HG03097 (cell line): ENCODE data around the gene ATP13A1.
"Not testable (repeated sequence)": the region's sequence is repeated elsewhere in the genome, so short reads cannot be mapped to it uniquely, and the experiment has no call there.

Experiments used
- ATAC-seq: cut with Tn5 transposase; IDR thresholded peaks from one replicate; pipeline ENCODE4 v1.9.1; 2021; ENCODE audit not compliant: unreplicated experiment, low FRiP score

ATP13A1 gene

DNA sequence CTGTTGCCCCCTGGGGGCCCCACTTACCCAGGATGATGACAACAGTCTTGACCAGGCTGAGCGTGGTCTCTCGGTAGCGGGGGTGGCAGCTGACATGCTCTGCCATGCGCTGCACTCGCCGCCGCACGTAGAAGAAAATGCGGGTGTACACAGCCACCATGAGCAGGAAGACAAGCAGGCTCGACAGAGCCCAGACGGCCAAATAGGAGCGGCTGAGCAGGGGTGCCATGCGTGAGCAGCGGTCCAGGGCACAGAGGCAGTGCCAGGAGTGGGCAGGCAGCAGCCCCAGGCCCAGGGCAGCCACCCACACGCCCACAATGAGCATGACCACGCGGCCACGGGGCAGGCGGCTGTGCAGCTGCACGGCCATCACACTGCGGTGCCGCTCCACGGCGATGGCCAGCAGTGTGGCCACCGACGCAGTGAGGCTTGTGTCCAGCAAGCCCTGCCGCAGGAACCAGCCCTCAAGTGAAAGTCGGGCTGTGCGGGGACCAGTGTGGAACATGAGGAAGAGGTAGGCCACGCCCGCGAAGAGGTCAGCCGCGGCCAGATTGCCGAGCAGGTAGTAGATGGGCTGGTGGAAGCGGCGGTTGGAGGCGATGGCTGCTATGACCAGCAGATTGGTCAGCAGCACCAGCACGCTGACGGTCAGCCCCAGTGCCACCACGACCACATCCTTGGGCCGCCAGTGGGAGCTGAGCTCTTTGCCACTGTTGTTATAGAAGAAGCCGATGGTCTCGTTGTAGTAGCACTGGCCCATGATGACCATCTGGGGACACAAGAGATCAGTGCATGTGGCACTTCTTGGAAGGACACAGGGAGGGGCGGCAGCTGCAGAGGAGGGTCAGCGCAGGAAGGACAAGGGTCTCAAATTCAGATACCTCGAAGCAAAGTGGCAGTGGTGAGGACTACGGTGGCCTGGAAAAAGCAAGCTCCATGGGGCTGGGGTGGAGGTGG lies 36.7 kb downstream of the ATP13A1 start:
- no peak for ATAC-seq

DNA sequence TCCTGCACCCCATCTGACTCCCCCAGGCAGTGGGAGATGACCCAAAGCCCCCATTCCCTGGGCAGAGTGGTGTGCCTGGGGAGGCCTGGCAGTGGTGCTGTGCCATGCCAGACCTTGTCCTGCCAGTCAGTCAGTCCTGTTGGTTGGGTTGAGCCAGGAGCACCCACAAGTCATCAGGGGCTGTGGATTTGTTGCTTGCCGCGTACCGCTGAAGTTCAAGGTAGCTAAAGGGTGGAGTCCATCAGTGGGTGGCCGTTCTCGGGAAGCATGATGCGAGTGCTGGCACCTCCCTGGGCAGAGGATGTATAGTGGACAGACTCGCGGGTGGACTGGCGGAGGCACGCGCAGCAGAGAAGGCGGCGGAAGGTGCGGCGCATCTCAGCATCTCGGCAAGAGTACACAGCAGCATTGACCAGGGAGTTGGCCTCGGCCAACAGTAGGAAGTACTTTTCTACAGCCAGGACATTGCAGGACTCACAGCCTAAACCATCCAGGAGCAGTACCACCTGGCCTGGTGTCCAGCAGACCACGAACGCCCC lies 39.4 kb downstream of the ATP13A1 start:
- ATAC-seq = no peak

DNA sequence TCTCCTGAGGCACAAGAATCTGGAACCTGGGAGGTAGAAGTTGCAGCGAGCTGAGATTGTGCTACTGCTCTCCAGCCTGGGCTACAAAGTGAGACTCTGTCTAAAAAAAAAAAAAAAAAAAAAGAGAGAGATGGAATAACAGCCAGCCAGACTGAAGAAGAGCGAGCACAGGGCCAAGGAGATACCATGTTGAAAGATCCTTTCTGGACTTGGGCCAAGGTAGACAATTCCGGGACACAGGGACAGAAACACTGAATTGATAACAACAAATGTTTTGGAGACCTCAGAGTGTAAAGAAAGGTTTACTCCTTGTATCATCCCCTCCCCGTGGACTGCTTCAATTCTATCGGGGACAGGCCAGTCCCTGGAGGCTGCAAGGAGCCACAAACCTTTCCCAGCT lies 40.1 kb downstream of the ATP13A1 start:
- ATAC-seq = no peak

DNA sequence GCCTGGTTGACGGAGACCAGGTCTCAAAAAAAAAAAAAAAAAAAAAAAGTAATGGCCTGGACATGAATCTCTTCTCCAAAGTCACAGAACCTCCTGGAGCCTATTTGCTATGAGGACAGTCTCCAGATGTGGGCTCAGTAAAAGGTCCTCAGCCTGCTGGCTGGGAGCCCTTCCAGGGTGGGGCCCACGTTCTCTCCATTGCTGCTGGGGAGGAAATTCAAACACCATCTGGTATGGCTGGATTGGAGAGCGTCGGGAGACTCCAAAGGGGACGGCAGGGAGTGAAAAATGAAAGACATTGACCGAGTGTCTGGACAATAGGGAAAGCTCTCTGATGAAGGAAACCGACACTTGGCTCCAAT lies 43.6 kb downstream of the ATP13A1 start:
- no peak for ATAC-seq

DNA sequence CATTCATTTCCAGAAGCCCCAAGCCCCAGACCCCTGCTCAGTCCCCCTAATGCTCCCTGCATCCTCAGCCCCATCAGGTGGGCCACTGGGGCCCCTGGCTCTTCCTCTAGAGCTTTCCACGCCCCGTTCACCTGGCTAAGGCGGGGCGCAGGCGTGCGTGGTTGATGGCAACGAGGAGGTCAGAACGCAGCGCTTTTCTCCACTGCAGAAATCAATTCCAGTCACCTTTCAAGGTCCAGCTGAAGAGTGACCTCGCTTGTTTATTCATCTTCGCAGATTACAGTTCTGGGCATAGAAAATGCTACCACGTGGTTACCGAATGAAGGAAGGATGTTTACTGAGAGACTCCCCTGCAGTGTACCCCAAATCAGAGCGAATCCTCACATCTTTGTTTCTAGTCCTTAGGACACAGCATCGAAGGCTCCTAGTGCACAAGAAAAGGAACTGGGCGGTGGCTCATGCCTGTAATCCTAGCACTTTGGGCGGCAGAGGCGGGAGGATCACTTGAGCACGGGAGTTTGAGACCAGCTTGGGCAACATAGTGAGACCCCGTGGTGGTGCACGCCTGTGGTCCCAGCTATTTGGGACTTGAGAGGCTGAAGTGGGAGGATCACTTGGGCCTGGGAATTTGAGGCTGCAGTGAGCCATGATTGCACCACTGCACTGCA lies 44.2 kb downstream of the ATP13A1 start:
- no peak for ATAC-seq

DNA sequence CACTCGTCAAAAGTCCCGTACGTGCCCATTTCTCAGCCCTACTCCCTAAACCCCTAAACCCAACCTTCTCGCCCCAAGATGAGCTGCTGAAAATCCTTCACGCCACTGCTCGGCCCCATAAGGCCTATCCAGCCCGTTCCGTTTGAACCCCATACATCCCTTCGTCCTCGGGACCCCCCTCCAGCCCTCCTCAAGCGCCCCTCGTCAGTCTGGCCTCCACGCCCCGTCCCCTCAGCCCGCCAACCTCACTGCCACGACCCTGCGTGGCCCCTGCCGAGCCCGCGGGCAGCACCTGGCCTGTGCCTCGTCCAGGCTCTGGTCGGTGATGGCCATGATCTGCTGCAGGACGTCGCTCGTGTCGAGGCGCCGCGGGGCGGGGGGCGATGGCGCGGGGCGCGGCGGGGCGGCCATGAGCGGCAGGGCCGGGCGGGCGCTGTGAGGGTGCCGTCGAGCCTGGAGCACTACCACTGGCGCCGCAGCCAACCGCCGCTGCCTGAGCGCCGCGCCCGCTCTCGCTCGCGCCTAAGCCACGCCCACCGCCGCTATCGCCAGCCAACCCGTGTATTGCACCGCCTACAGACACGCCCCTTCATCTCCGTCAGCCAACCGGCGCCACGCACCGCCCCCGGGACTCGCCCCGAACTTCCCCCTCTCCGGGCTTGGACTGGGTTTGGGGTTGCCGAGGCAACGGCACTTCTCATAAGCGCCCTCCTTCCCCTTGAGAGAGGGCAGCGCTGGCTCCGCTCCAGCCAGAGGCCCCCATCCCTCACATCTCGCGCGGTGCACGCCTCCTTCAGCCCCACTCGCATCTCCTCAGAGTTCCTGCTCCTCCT lies 45.0 kb downstream of the ATP13A1 start, which contains the start of gene PBX4:
Gene PBX4 (minus strand): TSS at position 469 of the 833 bp plus-strand sequence. CDS start 58 bp downstream, at position 411.
- ATAC-seq = peak; percentile 96

DNA sequence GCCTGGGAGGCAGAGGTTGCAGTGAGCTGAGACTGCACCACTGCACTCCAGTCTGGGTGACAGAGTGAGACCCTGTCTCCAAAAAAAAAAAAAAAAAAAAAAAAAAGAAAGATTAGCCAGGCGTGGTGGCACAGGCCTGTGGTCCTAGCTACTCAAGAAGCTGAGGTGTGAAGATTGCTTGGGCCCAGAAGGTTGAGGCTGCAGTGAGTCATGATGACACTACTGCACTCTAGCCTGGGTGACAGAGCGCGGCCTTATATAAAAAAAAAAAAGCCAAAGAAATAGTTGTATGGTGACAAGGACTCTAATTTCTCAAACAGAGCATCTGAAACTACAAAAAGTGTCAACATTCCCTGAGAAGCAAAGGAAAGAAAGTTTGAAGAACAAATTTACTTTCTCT lies 48.4 kb downstream of the ATP13A1 start:
- no peak for ATAC-seq

DNA sequence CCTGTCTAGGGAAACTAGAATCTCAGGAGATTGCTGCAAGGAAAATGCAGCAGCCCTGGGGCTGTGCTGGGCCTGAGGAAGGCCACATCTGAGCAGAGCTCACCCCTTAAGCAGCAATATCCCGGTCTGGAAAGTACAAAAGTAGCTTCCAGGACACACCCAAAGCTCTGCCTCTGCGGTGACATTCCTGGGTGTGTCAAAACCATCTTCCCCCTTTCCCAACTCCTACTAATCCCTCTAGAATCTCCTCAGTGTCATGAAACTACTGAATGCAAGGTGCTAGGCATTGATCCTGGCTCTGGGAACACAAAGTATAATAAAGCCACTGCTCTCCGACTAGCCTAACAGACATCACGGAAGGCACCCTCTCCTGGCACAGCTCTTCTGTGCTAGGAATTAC lies 50.0 kb downstream of the ATP13A1 start:
- no peak for ATAC-seq

DNA sequence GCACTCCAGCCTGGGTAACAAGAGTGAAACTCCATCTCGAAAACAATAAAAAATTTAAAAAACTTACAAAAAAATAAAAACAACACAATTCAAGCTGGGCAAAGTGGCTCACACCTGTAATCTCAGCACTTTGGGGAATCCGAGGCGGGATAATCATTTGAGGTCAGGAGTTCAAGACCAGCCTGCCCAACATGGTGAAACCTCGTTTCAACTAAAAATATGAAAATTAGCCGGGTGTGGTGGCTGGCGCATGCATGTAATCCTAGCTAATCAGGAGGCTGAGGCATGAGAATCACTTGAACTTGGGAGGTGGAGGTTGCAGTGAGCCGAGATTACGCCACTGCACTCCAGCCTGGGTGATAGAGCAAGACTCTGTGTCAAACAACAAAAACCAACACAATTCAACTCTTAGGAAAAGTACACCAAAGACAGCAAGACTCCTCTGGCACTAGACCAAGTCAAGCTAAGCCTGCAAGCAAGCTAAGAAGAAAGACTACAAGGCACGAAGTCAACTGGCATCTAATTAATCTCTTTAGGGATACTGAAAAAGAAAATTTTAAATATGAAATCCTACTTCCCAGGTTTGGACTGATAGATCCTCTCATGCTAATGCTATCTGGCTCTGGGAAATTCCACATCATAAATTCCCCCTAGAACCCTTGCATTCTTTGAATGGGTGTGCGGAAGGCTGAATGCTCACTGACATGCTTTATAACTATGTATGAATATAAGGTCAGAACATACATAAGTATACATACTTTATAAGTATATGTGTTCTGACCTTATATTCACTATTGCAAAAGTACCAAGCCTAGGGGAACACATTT lies 52.9 kb downstream of the ATP13A1 start:
- no peak for ATAC-seq

DNA sequence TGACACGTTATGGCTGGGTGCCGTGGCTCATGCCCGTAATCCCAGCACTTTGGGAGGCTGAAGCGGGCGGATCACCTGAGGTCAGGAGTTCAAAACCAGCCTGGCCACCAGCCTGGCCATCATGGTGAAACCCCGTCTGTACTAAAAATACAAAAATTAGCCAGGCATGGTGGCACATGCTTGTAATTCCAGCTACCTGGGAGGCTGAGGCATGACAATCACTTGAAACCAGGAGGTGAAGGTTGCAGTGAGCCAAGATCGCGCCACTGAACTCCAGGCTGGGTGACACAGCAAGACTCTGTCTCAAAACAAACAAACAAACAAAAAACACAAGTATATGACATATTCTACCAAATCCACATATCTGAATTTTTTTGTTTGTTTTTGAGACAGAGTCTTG lies 56.8 kb downstream of the ATP13A1 start:
- ATAC-seq = not testable (repeated sequence)

DNA sequence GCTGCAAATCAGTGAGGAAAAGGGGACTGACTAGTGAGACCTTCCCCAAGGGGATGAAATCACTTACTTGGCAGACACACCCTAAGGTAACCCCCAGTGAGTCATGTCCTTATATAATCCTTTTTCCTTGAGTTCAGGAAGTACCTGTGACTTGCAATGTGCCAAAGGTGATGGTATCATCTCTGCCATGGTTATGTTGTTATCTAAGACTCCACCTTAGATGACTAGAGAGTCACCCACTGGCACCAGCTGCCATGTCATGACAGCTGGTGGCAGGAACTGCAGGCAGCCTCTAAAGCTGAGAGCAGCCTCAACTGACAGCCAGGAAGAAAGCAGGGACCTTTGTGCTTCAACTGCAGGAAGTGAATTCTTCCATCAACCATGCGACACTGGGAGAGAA lies 57.5 kb downstream of the ATP13A1 start:
- no peak for ATAC-seq

DNA sequence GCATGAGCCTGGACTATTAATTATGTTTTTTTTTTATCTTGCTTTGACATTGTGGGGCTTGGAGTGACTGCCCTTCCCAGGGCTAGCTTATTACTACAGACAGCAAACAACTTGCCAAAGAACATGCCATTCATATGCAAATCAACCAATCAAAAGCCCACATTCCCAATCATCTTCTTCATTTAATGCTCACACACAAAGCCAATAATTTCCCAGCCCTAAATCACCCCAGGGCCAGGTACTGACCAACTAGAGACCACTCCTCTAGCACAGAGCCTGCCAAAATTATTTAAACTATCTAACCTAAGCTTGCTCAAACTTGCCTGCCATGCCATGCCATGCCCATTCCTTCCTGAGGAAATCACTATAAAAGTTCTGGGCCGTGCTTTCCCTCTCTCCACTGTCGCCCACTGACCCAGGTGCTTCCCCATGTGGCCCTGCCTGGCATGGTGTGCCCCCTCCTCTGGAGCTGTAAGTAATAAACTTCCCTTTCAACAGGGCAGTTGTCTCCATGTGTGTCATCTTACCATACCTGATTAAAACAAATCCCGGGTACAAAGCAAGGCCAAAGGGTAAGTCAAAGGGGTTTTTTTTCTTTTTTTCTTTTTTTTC lies 60.7 kb downstream of the ATP13A1 start:
- ATAC-seq = no peak

DNA sequence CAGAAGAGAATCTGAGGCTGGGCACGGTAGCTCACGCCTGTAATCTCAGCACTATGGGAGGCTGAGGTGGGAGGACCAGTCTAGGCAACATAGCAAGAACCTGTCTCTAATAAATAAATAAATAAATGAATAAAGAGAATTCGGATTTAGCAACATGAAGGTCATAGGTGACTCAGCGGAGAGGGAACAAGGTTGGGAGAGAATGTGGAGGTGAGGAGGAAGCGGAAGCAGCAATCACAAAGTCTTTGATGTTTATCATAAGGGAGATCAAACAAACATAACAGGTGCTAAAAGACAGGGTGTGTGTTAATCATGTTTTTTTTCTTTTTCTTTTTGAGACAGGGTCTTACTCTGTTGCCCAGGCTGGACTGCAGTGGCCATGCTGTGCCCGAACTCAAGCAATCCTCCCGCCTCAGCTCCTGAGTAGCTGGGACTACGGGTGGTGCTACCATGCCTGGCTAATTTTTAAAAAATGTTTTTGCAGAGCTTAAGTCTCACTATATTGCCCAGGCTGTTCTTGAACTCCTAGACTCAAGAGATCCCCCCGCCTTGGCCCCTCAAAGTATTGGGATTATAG lies 61.3 kb downstream of the ATP13A1 start:
- no peak for ATAC-seq

DNA sequence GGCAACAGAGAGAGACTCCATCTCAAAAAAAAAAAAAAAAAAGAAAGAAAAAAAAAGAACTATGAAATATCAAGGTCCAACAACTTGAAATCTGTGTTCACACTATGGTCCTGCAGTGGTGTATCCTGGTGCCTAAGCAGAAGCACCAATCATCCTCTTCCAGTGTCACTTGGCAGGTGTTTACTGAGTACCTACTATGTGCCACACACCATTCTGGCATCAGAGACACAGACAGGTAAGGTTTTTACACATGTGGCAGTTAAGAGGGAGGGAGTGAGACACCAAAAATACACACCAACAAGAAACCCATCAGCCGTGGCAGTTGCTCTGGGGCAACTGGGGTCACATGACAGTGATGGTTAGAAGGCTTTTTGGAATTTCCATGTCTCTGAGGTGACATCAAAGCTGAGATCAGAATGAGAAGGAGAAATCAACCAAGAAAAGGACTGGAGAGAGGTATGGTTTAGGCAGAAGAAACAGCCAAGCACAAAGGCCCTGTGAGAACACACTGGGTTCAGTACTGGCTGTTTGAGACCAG lies 62.6 kb downstream of the ATP13A1 start:
- no peak for ATAC-seq

DNA sequence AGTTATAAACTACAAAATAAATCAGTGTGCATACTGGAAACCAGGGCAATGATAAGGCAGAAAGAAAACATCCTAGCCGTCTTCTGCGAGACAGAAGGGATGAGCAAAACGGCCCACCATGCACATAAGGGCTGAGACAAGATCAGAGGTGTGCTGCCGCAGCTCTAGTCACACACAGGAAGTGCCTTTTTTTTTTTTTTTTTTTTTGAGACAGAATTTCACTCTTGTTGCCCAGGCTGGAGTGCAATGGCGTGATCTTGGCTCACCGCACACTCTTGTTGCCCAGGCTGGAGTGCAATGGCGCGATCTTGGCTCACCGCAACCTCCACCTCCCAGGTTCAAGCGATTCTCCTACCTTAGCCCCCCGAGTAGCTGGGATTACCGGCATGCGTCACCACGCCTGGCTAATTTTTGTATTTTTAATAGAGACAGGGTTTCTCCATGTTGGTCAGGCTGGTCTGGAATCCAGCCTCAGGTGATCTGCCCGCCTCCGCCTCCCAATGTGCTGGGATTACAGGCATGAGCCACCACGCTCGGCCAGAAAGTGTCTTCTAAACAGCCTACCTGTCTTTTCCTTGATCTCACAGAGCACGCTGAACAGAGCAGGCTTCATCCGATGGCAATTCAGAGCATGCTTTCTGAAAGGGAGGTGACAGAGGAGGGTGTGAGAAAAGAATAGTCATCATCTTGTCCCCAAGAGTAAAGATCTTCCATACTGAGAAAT lies 64.6 kb downstream of the ATP13A1 start:
- not testable (repeated sequence) for ATAC-seq

DNA sequence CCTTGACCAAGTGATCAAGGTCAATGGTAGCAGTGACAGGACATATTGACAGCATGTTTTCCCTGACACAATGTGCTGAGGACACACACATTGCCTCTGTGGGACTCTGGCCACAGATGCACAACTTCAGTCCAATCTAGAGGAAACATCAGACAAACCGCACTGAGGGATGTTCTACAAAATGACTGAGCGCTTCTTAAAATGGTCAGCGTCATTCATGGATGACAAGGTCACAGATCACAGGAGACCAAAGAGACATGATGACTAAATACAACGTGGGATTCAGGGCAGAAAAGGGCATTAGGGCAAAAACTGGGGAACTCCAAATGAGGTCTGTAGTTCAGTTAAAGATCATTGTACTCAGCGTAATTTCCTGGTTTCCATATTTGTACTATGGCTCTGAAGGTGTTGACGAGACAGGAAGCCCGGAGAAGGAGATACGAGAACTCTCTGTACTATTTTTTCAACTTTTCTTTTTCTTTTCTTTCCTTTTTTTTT lies 65.6 kb downstream of the ATP13A1 start:
- ATAC-seq = peak; percentile 58
